ENCODE data around the gene CCNJL. TPM values are rescaled to one million over a fixed set of nuclear protein-coding genes. Genes with fewer than 3 reads are reported as not detected.

Gene CCNJL
- total RNA-seq, 1 experiment from 2014 or later: 33.9 TPM

DNA sequence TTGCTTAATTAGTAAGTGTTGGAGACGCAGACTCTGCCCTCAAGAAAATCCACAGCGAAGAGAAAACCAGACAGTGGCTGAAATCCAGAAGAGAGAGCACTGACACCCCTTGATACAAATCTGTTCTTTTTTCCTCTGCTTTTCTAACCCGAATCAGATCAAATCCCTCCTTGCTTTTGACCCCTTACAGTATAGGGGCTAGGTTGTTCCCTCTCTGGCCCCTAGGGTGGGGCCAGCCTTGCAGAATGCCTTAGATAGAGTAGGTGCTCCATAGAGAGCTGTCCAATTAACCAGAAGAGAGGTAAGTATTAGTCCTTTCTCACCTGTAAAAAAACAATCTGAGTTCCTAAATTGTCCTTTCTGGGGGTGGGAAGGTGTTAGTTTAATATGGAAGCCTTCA, 47.9 kb upstream of the CCNJL start:
- H3K27me3 ChIP-seq (ENCODE audit: insufficient read depth, low read depth): no peaks in the 10 kb centered on the region
- TF ChIP-seq CTCF (conservative IDR thresholded peaks at IDR 0.05) (no peak), EZH2 (IDR thresholded peaks at IDR 0.05; ENCODE audit: low read depth) (no peak)
- no peak overlapping the region for H3K4me2 ChIP-seq
- no peak for DNase-seq
- H3K36me3 ChIP-seq (ENCODE audit: low read depth): no peaks in the 10 kb centered on the region
- no peaks in the 10 kb centered on the region for H3K9me2 ChIP-seq (ENCODE audit: insufficient read depth)
- POLR2A ChIA-PET (ENCODE audit: unreplicated experiment): no interaction called here
- intact Hi-C loops (cut with micrococcal nuclease; ENCODE audit: unreplicated experiment): no loop called here
- no peak overlapping the region for H2AFZ ChIP-seq
- no peak overlapping the region for H3K27ac ChIP-seq
- no peaks in the 10 kb centered on the region for H3K79me2 ChIP-seq (ENCODE audit: low read depth)
- no TSS peak for BruUV-seq (replicated peaks)
- no peaks in the 10 kb centered on the region for H3K9me3 ChIP-seq (ENCODE audit: insufficient read depth, low read depth)
- CTCF ChIA-PET: no interaction called here
- no peaks in the 10 kb centered on the region for H3F3A ChIP-seq (ENCODE audit: insufficient read depth, low read depth)
- H3K4me1 ChIP-seq (replicated peaks; ENCODE audit: insufficient read depth): no peaks in the 10 kb centered on the region
- H4K20me1 ChIP-seq (ENCODE audit: insufficient read depth): no peaks in the 10 kb centered on the region
- no peak overlapping the region for H3K4me3 ChIP-seq

GRCh38 chr5:160359816-160360215, 47.5 kb upstream of the CCNJL start:
- ChIA-PET POLR2A (ENCODE audit: unreplicated experiment) (interaction anchor here (0.7 kb wide), 1 partner anchor 222 kb away, joined by 3 read pairs; no protein-coding TSS in a partner anchor), CTCF (no interaction called here)

GRCh38 chr5:160359242-160359641, 46.9 kb upstream of the CCNJL start:
- TF ChIP-seq CTCF (conservative IDR thresholded peaks at IDR 0.05) (no peak), EZH2 (IDR thresholded peaks at IDR 0.05; ENCODE audit: low read depth) (no peak)
- BruUV-seq (replicated peaks): no TSS peak
- no peak for DNase-seq
- Histone ChIP-seq H3K4me1 (replicated peaks; ENCODE audit: insufficient read depth) (no peaks in the 10 kb centered on the region), H3K4me2 (no peak overlapping the region), H3K27ac (no peak overlapping the region), H4K20me1 (ENCODE audit: insufficient read depth) (no peaks in the 10 kb centered on the region), H3K4me3 (no peak overlapping the region), H3K9me2 (ENCODE audit: insufficient read depth) (no peaks in the 10 kb centered on the region), H3K36me3 (ENCODE audit: low read depth) (no peaks in the 10 kb centered on the region), H3K79me2 (ENCODE audit: low read depth) (no peaks in the 10 kb centered on the region), H2AFZ (no peak overlapping the region), H3K9me3 (ENCODE audit: insufficient read depth, low read depth) (no peaks in the 10 kb centered on the region), H3F3A (ENCODE audit: insufficient read depth, low read depth) (no peaks in the 10 kb centered on the region), H3K27me3 (ENCODE audit: insufficient read depth, low read depth) (no peaks in the 10 kb centered on the region)
- ChIA-PET CTCF (no interaction called here), POLR2A (ENCODE audit: unreplicated experiment) (interaction anchor here (0.7 kb wide), 1 partner anchor 221 kb away, joined by 3 read pairs; no protein-coding TSS in a partner anchor)
- intact Hi-C loops (cut with micrococcal nuclease; ENCODE audit: unreplicated experiment): no loop called here

More at GRCh38 chr5:160359816-160360215, 47.5 kb upstream of the CCNJL start:
- Histone ChIP-seq H3K27ac (no peak overlapping the region), H2AFZ (no peak overlapping the region), H3K9me3 (ENCODE audit: insufficient read depth, low read depth) (no peaks in the 10 kb centered on the region), H3K4me3 (no peak overlapping the region), H3K4me1 (replicated peaks; ENCODE audit: insufficient read depth) (no peaks in the 10 kb centered on the region), H3K27me3 (ENCODE audit: insufficient read depth, low read depth) (no peaks in the 10 kb centered on the region), H3K79me2 (ENCODE audit: low read depth) (no peaks in the 10 kb centered on the region), H3K4me2 (no peak overlapping the region), H3F3A (ENCODE audit: insufficient read depth, low read depth) (no peaks in the 10 kb centered on the region), H3K36me3 (ENCODE audit: low read depth) (no peaks in the 10 kb centered on the region), H3K9me2 (ENCODE audit: insufficient read depth) (no peaks in the 10 kb centered on the region), H4K20me1 (ENCODE audit: insufficient read depth) (no peaks in the 10 kb centered on the region)
- no peak for DNase-seq
- intact Hi-C loops (cut with micrococcal nuclease; ENCODE audit: unreplicated experiment): no loop called here
- TF ChIP-seq CTCF (conservative IDR thresholded peaks at IDR 0.05): no peak
- TF ChIP-seq EZH2 (IDR thresholded peaks at IDR 0.05; ENCODE audit: low read depth): no peak
- BruUV-seq (replicated peaks): no TSS peak

Measured in PC-9 (cell line).